ENCODE results near the gene IL25. TPM values are rescaled to one million over a fixed set of nuclear protein-coding genes. Genes with fewer than 3 reads are reported as not detected.
A peak's percentile ranks its signal among the peaks of the same experiment; 100 is the strongest.

The IL25 gene
- total and polyA plus RNA-seq, 2 of the 8 experiments (the other 6 are each of a cell fraction or from before 2014, with no cell fraction given): not detected

GRCh38 chr14:23346693-23347405 lies 25.8 kb upstream of the IL25 start:
- H3K9me3 ChIP-seq (ENCODE audit: insufficient read depth in 2 of 2, low read depth in 1 of 2, low read length in 1 of 2): no peaks in the 10 kb centered on the region
- H3K9ac ChIP-seq (replicated peaks in 1 of 4; ENCODE audit: extremely low read depth in 1 of 4, low read depth in 3 of 4, low read length in 3 of 4): no peak overlapping the region
- H2BK5ac ChIP-seq (ENCODE audit: low read depth, low read length): no peak overlapping the region
- peak overlapping the region; percentile 84; the same call in 1 of the 2 replicates for H4K8ac ChIP-seq (ENCODE audit: extremely low read depth, insufficient read depth, low read length)
- H3K14ac ChIP-seq (ENCODE audit: insufficient read length): no peak overlapping the region
- 0 out of 2 replicates have a peak overlapping the region, but pooled peaks have one; percentile 10 for H2BK15ac ChIP-seq (ENCODE audit: low read length)
- H3K27ac ChIP-seq (ENCODE audit: low read depth, low read length): no peak overlapping the region
- no peak overlapping the region; a peak in 1 of 4 replicates for H3K4me2 ChIP-seq (ENCODE audit: insufficient read depth in 1 of 2, low read depth in 2 of 2, low read length in 2 of 2)
- no peak overlapping the region for H2AK5ac ChIP-seq (ENCODE audit: low read depth, low read length)
- peak overlapping the region; percentile 39; the same call in 1 of the 2 replicates for H2BK12ac ChIP-seq (ENCODE audit: low read depth, low read length)
- FAIRE-seq (no peak), DNase-seq (ENCODE audit: low read depth in 1 of 2, low spot score in 2 of 2) (no peak)
- peaks cover 0 to 7% (median 2%) of the 10 kb centered on the region in 4 experiments; a peak in 5 of 7 replicates for H3K4me1 ChIP-seq (replicated peaks in 1 of 4; ENCODE audit: control insufficient read depth in 3 of 4, insufficient read depth in 4 of 4, low read length in 3 of 4)
- H3K4ac ChIP-seq (replicated peaks; ENCODE audit: insufficient read length, low read depth, low read length): no peak overlapping the region
- H3K79me2 ChIP-seq (ENCODE audit: control insufficient read depth in 1 of 2, insufficient read depth in 2 of 2, low read length in 2 of 2): no peaks in the 10 kb centered on the region
- H3K4me3 ChIP-seq (ENCODE audit: extremely low read depth in 1 of 4, insufficient read depth in 2 of 4, low read depth in 3 of 4, low read length in 4 of 4): no peak overlapping the region
- no peak overlapping the region for H4K5ac ChIP-seq (ENCODE audit: insufficient read length, low read depth, low read length)
- H4K20me1 ChIP-seq (replicated peaks in 1 of 2; ENCODE audit: control insufficient read depth in 1 of 2, insufficient read depth in 2 of 2, low read length in 2 of 2): peaks cover 0 to 3% of the 10 kb centered on the region in 2 experiments
- TF ChIP-seq RBBP5 (IDR thresholded peaks at IDR 0.05; ENCODE audit: borderline replicate concordance, low read depth, low read length) (no peak), MAX (IDR thresholded peaks at IDR 0.05) (peak; percentile 66; the same call in 1 of the 2 replicates)
- H3K23ac ChIP-seq (ENCODE audit: insufficient read length): no peak overlapping the region
- ChIA-PET POLR2A (ENCODE audit: partially characterized antibody) (interaction anchor here (0.8 to 3.7 kb wide), 10 partner anchors 10 to 50 kb away, joined by 3 to 25 read pairs (median 4); partner anchors contain the start of genes BCL2L2, EFS and PABPN1), CTCF (ENCODE audit: partially characterized antibody) (interaction anchor here (1.0 to 5.9 kb wide), 21 partner anchors 8 to 365 kb away, joined by 3 to 69 read pairs (median 6); partner anchors contain the start of gene AJUBA)
- no peak overlapping the region for H2BK20ac ChIP-seq (ENCODE audit: low read length)
- H3K36me3 ChIP-seq (ENCODE audit: control insufficient read depth in 2 of 4, insufficient read depth in 4 of 4, low read length in 3 of 4): no peaks in the 10 kb centered on the region
- peaks cover 0 to 11% (median 3%) of the 10 kb centered on the region in 4 experiments; a peak in 6 of 7 replicates for H3K27me3 ChIP-seq (replicated peaks in 1 of 4; ENCODE audit: control insufficient read depth in 3 of 4, extremely low read depth in 1 of 4, insufficient read depth in 3 of 4, low read length in 3 of 4)
- no peak overlapping the region for H2AFZ ChIP-seq (ENCODE audit: low read length)
- no peak overlapping the region for H4K91ac ChIP-seq (replicated peaks; ENCODE audit: insufficient read length, low read length)
- peaks cover 4% of the 10 kb centered on the region for H3K23me2 ChIP-seq (ENCODE audit: low read depth, low read length)
- H2BK120ac ChIP-seq (replicated peaks; ENCODE audit: low read depth, low read length): no peak overlapping the region
- H3K79me1 ChIP-seq (ENCODE audit: low read depth, low read length): no peaks in the 10 kb centered on the region
- H3K56ac ChIP-seq (replicated peaks; ENCODE audit: insufficient read length, low read depth, low read length): no peak overlapping the region
- H3K18ac ChIP-seq (ENCODE audit: extremely low read depth, low read length): no peak overlapping the region
- WGBS, 2 experiments (ENCODE audit: extremely low coverage in 1 of 2, insufficient coverage in 1 of 2, insufficient read length in 1 of 2, insufficient replicate concordance in 2 of 2, low coverage in 1 of 2, low lambda C conversion rate in 2 of 2, missing lambda C conversion rate in 1 of 2): 77% methylated on average over 17 of the region's 27 CpGs; no CpG with 5 or more reads in 1 of the 2 experiments

Data from H1 (cell line).